Measurements from ENCODE around the gene ST6GALNAC3.

- TF ChIP-seq POLR2A (IDR thresholded peaks at IDR 0.05; ENCODE audit: borderline replicate concordance, extremely low read depth, insufficient read depth, insufficient read length) (no peak), CTCF (IDR thresholded peaks at IDR 0.05 in 2 of 3, conservative IDR thresholded peaks at IDR 0.05 in 1 of 3; ENCODE audit: borderline replicate concordance in 1 of 3, insufficient read depth in 1 of 3, low read depth in 2 of 3, low read length in 2 of 3) (no peak), ATF3 (IDR thresholded peaks at IDR 0.05) (no peak), POLR2AphosphoS5 (IDR thresholded peaks at IDR 0.05; ENCODE audit: low read depth, low read length) (no peak), REST (IDR thresholded peaks at IDR 0.05; ENCODE audit: low read depth) (no peak), MAX (IDR thresholded peaks at IDR 0.05) (no peak), EZH2 (IDR thresholded peaks at IDR 0.05) (no peak), ZNF274 (IDR thresholded peaks at IDR 0.05; ENCODE audit: low read depth, low read length) (no peak), SIN3A (IDR thresholded peaks at IDR 0.05; ENCODE audit: low read depth) (no peak), SP1 (IDR thresholded peaks at IDR 0.05; ENCODE audit: low read depth) (no peak), CBX3 (IDR thresholded peaks at IDR 0.05; ENCODE audit: low read depth) (no peak), EZH2phosphoT487 (IDR thresholded peaks at IDR 0.05; ENCODE audit: borderline replicate concordance) (no peak)
Measured at GRCh38 chr1:76229279-76230005, 154.9 kb downstream of the ST6GALNAC3 start.

Measured in HCT116 (cell line).